DMS153 treated with DMSO at 0.1 percent for 48 hours (cell line): ENCODE measurements around the gene BGLAP.
"Not testable (repeated sequence)": the region's sequence is repeated elsewhere in the genome, so short reads cannot be mapped to it uniquely, and the experiment has no call there.

ENCODE experiments used
- DNase-seq: peaks from one replicate; lab custom pipeline; 2025; ENCODE audit not compliant: unreplicated experiment; lab: John Stamatoyannopoulos, UW

Gene BGLAP

GRCh38 chr1:156241926-156242325, at the start of gene BGLAP:
BGLAP (plus strand) TSS chr1:156242184; CDS start chr1:156242232, 48 bp downstream.
- no peak for DNase-seq

GRCh38 chr1:156193208-156193487, 48.8 kb upstream of the BGLAP start:
- DNase-seq: no peak

GRCh38 chr1:156193488-156194299, 48.3 kb upstream of the BGLAP start, which contains the start of gene SLC25A44:
SLC25A44 (plus strand) TSS chr1:156194104; CDS start chr1:156199848, 5,744 bp downstream.
- peak; percentile 99 for DNase-seq

- DNase-seq: no peak
Measured at GRCh38 chr1:156194300-156194652, 47.7 kb upstream of the BGLAP start.

GRCh38 chr1:156195853-156196252, 46.1 kb upstream of the BGLAP start:
- DNase-seq: no peak

GRCh38 chr1:156196445-156196844, 45.5 kb upstream of the BGLAP start:
- no peak for DNase-seq

GRCh38 chr1:156198831-156199349, 43.1 kb upstream of the BGLAP start:
- no peak for DNase-seq

- DNase-seq: no peak
Measured at GRCh38 chr1:156200044-156200443, 41.9 kb upstream of the BGLAP start.

- no peak for DNase-seq
Measured at GRCh38 chr1:156203331-156203730, 38.7 kb upstream of the BGLAP start.

GRCh38 chr1:156204686-156205085, 37.3 kb upstream of the BGLAP start:
- DNase-seq: no peak

GRCh38 chr1:156211243-156211642, 30.7 kb upstream of the BGLAP start:
- no peak for DNase-seq

- DNase-seq: no peak
Measured at GRCh38 chr1:156212130-156212529, 29.9 kb upstream of the BGLAP start.

- DNase-seq: peak; percentile 99
Measured at GRCh38 chr1:156212833-156213643, 28.9 kb upstream of the BGLAP start, which contains the start of gene PMF1. PMF1 (plus strand) TSS chr1:156213007; CDS start chr1:156213016, 9 bp downstream.

- no peak for DNase-seq
Measured at GRCh38 chr1:156213644-156213966, 28.4 kb upstream of the BGLAP start.

- DNase-seq: no peak
Measured at GRCh38 chr1:156214024-156214748, 27.8 kb upstream of the BGLAP start.

GRCh38 chr1:156216361-156217086, 25.5 kb upstream of the BGLAP start:
- DNase-seq: not testable (repeated sequence)

- DNase-seq: no peak
Measured at GRCh38 chr1:156217871-156218270, 24.1 kb upstream of the BGLAP start.

GRCh38 chr1:156220226-156220625, 21.8 kb upstream of the BGLAP start:
- DNase-seq: no peak

GRCh38 chr1:156221986-156222692, 19.8 kb upstream of the BGLAP start:
- no peak for DNase-seq

GRCh38 chr1:156225677-156226014, 16.3 kb upstream of the BGLAP start:
- DNase-seq: no peak
